Measurements from ENCODE around the gene PPP1R15B. TPM values are rescaled to one million over a fixed set of nuclear protein-coding genes. Genes with fewer than 3 reads are reported as not detected.

PPP1R15B gene
- total and polyA plus RNA-seq, 8 donors, result 6.5 to 74.4 (median 31.6) TPM

- Histone ChIP-seq H3K36me3 (no peaks in the 10 kb centered on the region), H3K27ac (no peak overlapping the region), H3K4me3 (no peak overlapping the region), H3K4me1 (peaks cover 11 to 74% (median 44%) of the 10 kb centered on the region in 4 donors), H3K9me3 (no peaks in the 10 kb centered on the region), H3K27me3 (peaks cover 0 to 33% (median 9%) of the 10 kb centered on the region in 3 donors)
- intact Hi-C loops (cut with DNase I; ENCODE audit: low total_unique reads), result no loop called here
- DNase-seq, result no peak
- 49 to 69% (median 54%) methylated on average over 8 of the region's 8 CpGs for WGBS, 5 donors
- TF ChIP-seq POLR2AphosphoS5 (IDR thresholded peaks at IDR 0.05) (no peak), CTCF (IDR thresholded peaks at IDR 0.05) (no peak), EP300 (IDR thresholded peaks at IDR 0.05) (no peak), POLR2A (IDR thresholded peaks at IDR 0.05) (no peak)
These were observed 31.3 kb downstream of the PPP1R15B start for GRCh38 chr1:204380293-204380831.

- Histone ChIP-seq H3K4me1 (peaks cover 11 to 51% (median 28%) of the 10 kb centered on the region in 4 donors), H3K36me3 (no peaks in the 10 kb centered on the region), H3K27ac (peak overlapping the region; percentile 75 to 92 (median 81)), H3K27me3 (peaks cover 0 to 49% (median 9%) of the 10 kb centered on the region in 3 donors), H3K4me3 (peak overlapping the region; percentile 51 to 70 (median 54)), H3K9me3 (no peaks in the 10 kb centered on the region)
- peak; percentile 77 to 85 for DNase-seq
- WGBS, 5 donors, result 1 to 3% (median 2%) methylated on average over 31 to 55 of the region's 55 CpGs
- peak in 1 of 4 donors; percentile 31 for TF ChIP-seq POLR2A (IDR thresholded peaks at IDR 0.05)
- TF ChIP-seq EP300 (IDR thresholded peaks at IDR 0.05), result no peak
- TF ChIP-seq POLR2AphosphoS5 (IDR thresholded peaks at IDR 0.05), result peak in 2 of 3 donors; percentile 48 to 65
- intact Hi-C loops (cut with DNase I; ENCODE audit: low total_unique reads), result no loop called here
These were observed 33.6 kb downstream of the PPP1R15B start for GRCh38 chr1:204377800-204378668.

GRCh38 chr1:204376919-204377799 lies 34.5 kb downstream of the PPP1R15B start:
- Histone ChIP-seq H3K36me3 (no peaks in the 10 kb centered on the region), H3K9me3 (no peaks in the 10 kb centered on the region), H3K4me3 (peak overlapping the region; percentile 51 to 70 (median 54)), H3K27ac (peak overlapping the region; percentile 75 to 92 (median 81)), H3K4me1 (peaks cover 3 to 42% (median 21%) of the 10 kb centered on the region in 4 donors), H3K27me3 (peaks cover 0 to 49% (median 9%) of the 10 kb centered on the region in 3 donors)
- peak; percentile 91 to 92 for DNase-seq
- 20 to 39% (median 35%) methylated on average over 25 to 28 of the region's 28 CpGs for WGBS, 5 donors
- intact Hi-C loops (cut with DNase I; ENCODE audit: low total_unique reads), result no loop called here
- TF ChIP-seq POLR2A (IDR thresholded peaks at IDR 0.05) (no peak), POLR2AphosphoS5 (IDR thresholded peaks at IDR 0.05) (peak in 2 of 3 donors; percentile 71 to 85), CTCF (IDR thresholded peaks at IDR 0.05) (no peak), EP300 (IDR thresholded peaks at IDR 0.05) (no peak)

- H3K27ac ChIP-seq, result peak overlapping the region in 4 of 5 donors; percentile 75 to 90 (median 80)
- no peaks in the 10 kb centered on the region for H3K9me3 ChIP-seq
- no peaks in the 10 kb centered on the region for H3K36me3 ChIP-seq
- 23 to 53% (median 37%) methylated on average over 6 of the region's 6 CpGs for WGBS, 5 donors
- peak overlapping the region in 3 of 4 donors; percentile 52 to 70 (median 55) for H3K4me3 ChIP-seq
- peak in 1 of 2 donors; percentile 24 for DNase-seq
- TF ChIP-seq CTCF (IDR thresholded peaks at IDR 0.05), result no peak
- H3K4me1 ChIP-seq, result peaks cover 3 to 36% (median 21%) of the 10 kb centered on the region in 4 donors
- peaks cover 0 to 49% (median 9%) of the 10 kb centered on the region in 3 donors for H3K27me3 ChIP-seq
- intact Hi-C loops (cut with DNase I; ENCODE audit: low total_unique reads), result no loop called here
These were observed 35.2 kb downstream of the PPP1R15B start for GRCh38 chr1:204376465-204376864.
